ENCODE measurements around the gene CILP.
"Not testable (repeated sequence)": the region's sequence is repeated elsewhere in the genome, so short reads cannot be mapped to it uniquely, and the experiment has no call there.

The CILP gene

DNA sequence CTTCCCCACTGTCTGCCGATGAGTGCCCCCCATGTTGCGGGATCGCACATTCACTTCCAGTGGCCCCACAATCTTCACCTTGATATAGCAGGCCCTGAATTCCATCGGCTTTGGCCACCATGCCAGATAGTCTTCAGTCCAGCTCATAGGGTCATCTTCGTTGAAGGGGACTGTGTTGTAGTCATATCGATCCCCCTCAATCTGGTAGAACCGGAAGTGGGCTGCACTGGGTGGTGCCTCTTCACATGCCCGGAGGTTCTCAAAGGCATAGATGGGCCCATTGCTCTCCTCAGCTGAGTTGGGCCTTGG lies 14.0 kb downstream of the CILP start:
- peak; percentile 6 for DNase-seq (ENCODE audit: low spot score)
- in situ Hi-C loops (cut with MboI; ENCODE audit: low sequenced_read_pairs, unreplicated experiment) = loop anchor here (25.0 kb wide), 1 partner anchor 90 kb away; the partner anchor contains the start of genes PARP16 and RNU5A-1
- TF ChIP-seq CTCF (IDR thresholded peaks at IDR 0.05; ENCODE audit: borderline replicate concordance, control extremely low read depth, extremely low read depth, insufficient read depth, missing control alignments) = no peak

- in situ Hi-C loops (cut with MboI; ENCODE audit: low sequenced_read_pairs, unreplicated experiment) = loop anchor here (25.0 kb wide), 1 partner anchor 91 kb away; the partner anchor contains the start of genes PARP16 and RNU5A-1
- no peak for TF ChIP-seq CTCF (IDR thresholded peaks at IDR 0.05; ENCODE audit: borderline replicate concordance, control extremely low read depth, extremely low read depth, insufficient read depth, missing control alignments)
- DNase-seq (ENCODE audit: low spot score) = peak; percentile 5
These were observed 14.5 kb downstream of the CILP start for GRCh38 chr15:65196637-65197336.

DNA sequence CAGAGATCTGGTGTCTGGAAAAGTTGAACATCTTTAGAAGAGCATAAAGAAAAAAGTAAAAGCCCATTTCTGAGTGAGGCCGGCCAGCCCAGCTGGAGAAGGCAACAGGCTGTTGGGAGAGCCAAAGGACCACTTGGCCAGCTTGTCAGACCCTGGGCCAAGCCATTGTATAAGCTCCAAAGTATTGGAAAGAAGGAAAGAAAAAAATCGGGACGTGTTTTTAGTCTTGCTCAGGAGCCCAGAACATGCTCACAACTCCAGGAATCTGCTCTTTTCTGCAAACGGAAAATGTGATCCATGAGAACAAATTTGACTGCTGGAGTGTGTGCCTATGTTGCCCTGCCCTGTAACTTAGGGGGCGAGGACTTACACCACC lies 15.7 kb downstream of the CILP start:
- in situ Hi-C loops (cut with MboI; ENCODE audit: low sequenced_read_pairs, unreplicated experiment) = loop anchor here (25.0 kb wide), 1 partner anchor 92 kb away; the partner anchor contains the start of genes PARP16 and RNU5A-1
- DNase-seq (ENCODE audit: low spot score) = peak; percentile 11
- no peak for TF ChIP-seq CTCF (IDR thresholded peaks at IDR 0.05; ENCODE audit: borderline replicate concordance, control extremely low read depth, extremely low read depth, insufficient read depth, missing control alignments)

DNA sequence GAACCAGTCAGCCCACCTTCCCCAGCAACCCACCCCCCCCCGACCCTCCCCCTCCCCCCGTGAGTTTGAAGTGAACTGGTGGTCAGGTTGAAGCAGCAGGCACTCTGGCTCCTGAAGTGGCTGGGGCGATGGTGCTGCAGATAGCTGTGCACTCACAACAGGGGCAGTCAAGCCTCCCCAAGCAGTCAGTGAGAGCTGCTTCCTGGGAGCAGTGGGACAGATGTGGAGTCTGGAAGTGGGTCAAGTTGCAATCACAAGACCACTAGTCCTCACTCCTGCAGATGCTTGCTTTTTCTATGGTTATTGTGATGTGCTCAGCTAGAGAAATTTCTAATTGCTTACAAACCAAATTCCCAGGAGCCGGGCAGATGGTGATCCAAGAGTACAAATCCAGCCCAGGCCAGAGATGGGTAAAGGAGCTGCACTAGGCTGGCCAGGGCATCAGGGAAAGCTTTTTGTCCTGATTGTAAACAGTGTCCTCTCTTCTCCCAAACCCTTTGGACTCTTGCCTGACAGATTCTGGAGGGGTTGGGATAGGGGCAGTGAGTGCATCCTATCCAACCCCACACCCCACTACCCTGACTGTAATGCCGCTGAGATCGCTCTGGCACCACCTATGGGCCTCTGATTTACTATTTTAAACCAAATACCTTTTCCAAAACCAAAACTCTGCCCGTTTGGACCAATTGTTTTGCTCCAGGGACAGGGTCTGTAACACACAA lies 16.3 kb downstream of the CILP start:
- no peak for TF ChIP-seq CTCF (IDR thresholded peaks at IDR 0.05; ENCODE audit: borderline replicate concordance, control extremely low read depth, extremely low read depth, insufficient read depth, missing control alignments)
- in situ Hi-C loops (cut with MboI; ENCODE audit: low sequenced_read_pairs, unreplicated experiment) = loop anchor here (25.0 kb wide), 1 partner anchor 92 kb away; the partner anchor contains the start of genes PARP16 and RNU5A-1
- no peak for DNase-seq (ENCODE audit: low spot score)

GRCh38 chr15:65192016-65192415 lies 19.3 kb downstream of the CILP start:
- no peak for DNase-seq (ENCODE audit: low spot score)
- TF ChIP-seq CTCF (IDR thresholded peaks at IDR 0.05; ENCODE audit: borderline replicate concordance, control extremely low read depth, extremely low read depth, insufficient read depth, missing control alignments) = no peak
- in situ Hi-C loops (cut with MboI; ENCODE audit: low sequenced_read_pairs, unreplicated experiment) = loop anchor here (25.0 kb wide), 1 partner anchor 95 kb away; the partner anchor contains the start of genes PARP16 and RNU5A-1

DNA sequence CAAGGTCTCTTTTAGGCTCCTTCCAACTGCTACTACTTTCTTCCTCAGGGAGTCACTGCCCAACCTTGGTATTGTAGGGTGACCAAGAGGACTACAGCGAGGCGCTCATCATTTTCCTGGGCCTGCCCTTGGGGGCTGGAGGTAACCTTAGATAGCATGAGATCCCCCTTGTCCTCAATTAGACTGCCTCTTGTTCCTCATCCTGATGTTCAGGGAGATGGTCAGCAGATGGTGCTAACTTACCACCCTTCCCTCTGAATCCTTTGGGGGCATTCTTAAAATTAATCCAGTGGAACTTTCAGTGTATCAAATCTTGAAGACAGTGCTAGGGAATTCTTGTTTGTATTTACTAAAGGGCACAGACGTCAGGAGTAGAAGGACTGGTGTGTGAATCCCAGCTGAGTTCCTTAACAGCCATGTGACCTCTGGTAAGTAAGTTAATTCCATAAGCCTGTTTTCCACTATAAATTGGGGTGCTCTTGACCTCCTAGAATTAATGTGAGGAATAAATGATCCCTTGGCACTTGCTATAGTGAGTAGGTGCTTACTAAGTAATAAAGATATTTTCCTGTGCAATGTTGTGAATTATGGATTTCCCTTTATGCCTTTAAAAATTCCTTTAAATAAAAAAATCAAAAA lies 22.1 kb downstream of the CILP start:
- in situ Hi-C loops (cut with MboI; ENCODE audit: low sequenced_read_pairs, unreplicated experiment) = loop anchor here (25.0 kb wide), 1 partner anchor 98 kb away; the partner anchor contains the start of genes PARP16 and RNU5A-1
- TF ChIP-seq CTCF (IDR thresholded peaks at IDR 0.05; ENCODE audit: borderline replicate concordance, control extremely low read depth, extremely low read depth, insufficient read depth, missing control alignments) = peak; percentile 59
- peak; percentile 69 for DNase-seq (ENCODE audit: low spot score)

- not testable (repeated sequence) for DNase-seq (ENCODE audit: low spot score)
- in situ Hi-C loops (cut with MboI; ENCODE audit: low sequenced_read_pairs, unreplicated experiment) = loop anchor here (25.0 kb wide), 1 partner anchor 99 kb away; the partner anchor contains the start of genes PARP16 and RNU5A-1
These were observed 22.8 kb downstream of the CILP start for GRCh38 chr15:65188472-65188871.

Measured in GM13976 (cell line).